Measurements from ENCODE around the gene GYG2. TPM values are rescaled to one million over a fixed set of nuclear protein-coding genes. Genes with fewer than 3 reads are reported as not detected.
"Not testable (repeated sequence)": the region's sequence is repeated elsewhere in the genome, so short reads cannot be mapped to it uniquely, and the experiment has no call there.

GYG2 gene
- total RNA-seq, 1 donor from 2014 or later = not detected

DNA sequence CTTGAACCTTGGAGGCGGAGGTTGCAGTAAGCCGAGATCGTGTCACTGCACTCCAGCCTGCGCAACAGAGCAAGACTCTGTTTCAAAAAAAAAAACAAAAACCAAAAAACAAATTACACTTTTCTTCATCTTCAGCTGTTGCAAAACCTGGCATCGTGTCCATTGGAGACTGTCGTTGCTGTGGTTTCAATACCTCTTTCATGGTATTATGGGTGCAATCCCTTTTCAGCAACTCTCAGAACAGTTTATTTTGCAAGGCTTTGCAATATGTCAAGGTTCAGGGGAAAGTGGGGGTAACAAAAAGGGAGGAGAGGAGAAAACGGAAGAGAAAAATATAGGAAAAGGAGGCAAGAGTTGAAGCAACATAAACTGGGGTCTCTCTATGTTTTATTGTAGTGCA, 59.6 kb downstream of the GYG2 start:
- H3K4me1 Mint-ChIP-seq (ENCODE audit: low read depth) = peaks cover 14% of the 10 kb centered on the region
- H3K27ac Mint-ChIP-seq = no peak overlapping the region
- intact Hi-C loops (cut with micrococcal nuclease) = no loop called here
- H3K4me3 Mint-ChIP-seq = no peak overlapping the region
- H3K9me3 Mint-ChIP-seq = no peaks in the 10 kb centered on the region
- no peaks in the 10 kb centered on the region for H3K36me3 Mint-ChIP-seq (ENCODE audit: low read depth)
- H3K27me3 Mint-ChIP-seq (ENCODE audit: insufficient read depth) = peaks cover 5% of the 10 kb centered on the region
- no peak for DNase-seq (ENCODE audit: low spot score)

DNA sequence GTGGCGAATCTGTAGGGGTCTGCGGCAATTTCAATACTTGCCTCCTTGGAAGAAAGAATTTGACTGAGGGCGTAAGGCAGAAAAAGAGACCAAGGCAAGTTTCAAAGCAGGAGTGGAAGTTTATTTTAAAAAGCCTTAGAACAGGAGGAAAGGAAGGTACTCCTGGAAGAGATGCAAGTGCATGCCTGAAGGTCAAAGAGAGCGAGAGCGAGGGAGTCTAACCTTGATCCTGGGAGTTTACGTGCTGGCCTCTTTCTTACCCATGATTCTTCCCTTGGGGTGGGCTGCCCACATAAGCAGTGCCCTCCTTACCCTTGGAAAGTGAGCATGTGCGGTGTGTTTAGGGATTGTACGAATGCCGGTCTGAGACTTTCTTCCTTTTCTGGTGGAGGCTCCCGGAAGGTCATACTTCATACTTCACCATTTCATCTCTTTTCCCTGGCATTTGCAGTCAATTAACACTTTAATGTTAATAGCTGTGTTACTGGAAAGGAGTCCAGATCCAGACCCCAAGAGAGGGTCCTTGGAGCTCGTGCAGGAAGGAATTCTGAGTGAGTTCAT, 60.4 kb downstream of the GYG2 start:
- Mint-ChIP-seq H3K4me3 (peak overlapping the region; percentile 77), H3K27me3 (ENCODE audit: insufficient read depth) (peaks cover 5% of the 10 kb centered on the region), H3K4me1 (ENCODE audit: low read depth) (peaks cover 14% of the 10 kb centered on the region), H3K36me3 (ENCODE audit: low read depth) (no peaks in the 10 kb centered on the region), H3K9me3 (no peaks in the 10 kb centered on the region), H3K27ac (no peak overlapping the region)
- DNase-seq (ENCODE audit: low spot score) = no peak
- intact Hi-C loops (cut with micrococcal nuclease) = no loop called here

DNA sequence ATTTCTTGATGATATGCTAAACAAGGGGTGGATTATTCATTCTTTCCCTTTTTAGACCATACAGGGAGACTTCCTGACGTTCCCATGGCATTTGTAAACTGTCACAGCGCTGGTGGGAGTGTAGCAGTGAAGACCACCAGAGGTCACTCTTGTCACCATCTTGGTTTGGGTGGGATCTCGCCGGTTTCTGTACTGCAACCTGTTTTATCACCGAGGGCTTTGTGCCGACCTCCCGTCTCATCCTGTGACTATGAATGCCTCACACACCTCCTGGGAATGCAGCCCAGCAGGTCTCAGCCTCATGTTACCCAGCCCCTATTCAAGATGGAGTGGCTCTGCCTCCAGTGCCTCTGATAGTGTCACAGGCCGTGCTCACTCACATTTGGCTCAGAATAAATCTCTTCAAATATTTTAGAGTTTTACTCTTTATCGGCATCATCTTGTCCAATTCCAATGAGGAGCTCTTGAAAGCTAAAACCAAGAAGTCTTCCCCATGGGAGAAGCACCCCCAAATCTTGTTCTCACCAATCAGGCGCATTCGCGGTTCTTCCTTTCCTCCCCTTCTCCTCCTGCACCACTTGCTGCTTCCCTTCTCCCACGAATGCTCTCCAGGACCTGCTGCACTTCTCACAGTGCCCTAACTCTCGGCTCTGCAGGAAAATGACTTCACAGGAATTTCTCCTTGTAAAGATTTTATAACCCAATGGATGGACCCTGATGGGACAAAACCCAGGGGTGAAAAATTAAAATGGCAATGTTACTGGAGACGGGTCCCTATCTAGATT, 61.2 kb downstream of the GYG2 start:
- H3K9me3 Mint-ChIP-seq; DNase-seq (ENCODE audit: low spot score); H3K27ac Mint-ChIP-seq; H3K27me3 Mint-ChIP-seq (ENCODE audit: insufficient read depth); intact Hi-C loops (cut with micrococcal nuclease); H3K36me3 Mint-ChIP-seq (ENCODE audit: low read depth): not testable (repeated sequence)
- peak overlapping the region; percentile 77 for H3K4me3 Mint-ChIP-seq
- H3K4me1 Mint-ChIP-seq (ENCODE audit: low read depth) = peaks cover 14% of the 10 kb centered on the region

DNA sequence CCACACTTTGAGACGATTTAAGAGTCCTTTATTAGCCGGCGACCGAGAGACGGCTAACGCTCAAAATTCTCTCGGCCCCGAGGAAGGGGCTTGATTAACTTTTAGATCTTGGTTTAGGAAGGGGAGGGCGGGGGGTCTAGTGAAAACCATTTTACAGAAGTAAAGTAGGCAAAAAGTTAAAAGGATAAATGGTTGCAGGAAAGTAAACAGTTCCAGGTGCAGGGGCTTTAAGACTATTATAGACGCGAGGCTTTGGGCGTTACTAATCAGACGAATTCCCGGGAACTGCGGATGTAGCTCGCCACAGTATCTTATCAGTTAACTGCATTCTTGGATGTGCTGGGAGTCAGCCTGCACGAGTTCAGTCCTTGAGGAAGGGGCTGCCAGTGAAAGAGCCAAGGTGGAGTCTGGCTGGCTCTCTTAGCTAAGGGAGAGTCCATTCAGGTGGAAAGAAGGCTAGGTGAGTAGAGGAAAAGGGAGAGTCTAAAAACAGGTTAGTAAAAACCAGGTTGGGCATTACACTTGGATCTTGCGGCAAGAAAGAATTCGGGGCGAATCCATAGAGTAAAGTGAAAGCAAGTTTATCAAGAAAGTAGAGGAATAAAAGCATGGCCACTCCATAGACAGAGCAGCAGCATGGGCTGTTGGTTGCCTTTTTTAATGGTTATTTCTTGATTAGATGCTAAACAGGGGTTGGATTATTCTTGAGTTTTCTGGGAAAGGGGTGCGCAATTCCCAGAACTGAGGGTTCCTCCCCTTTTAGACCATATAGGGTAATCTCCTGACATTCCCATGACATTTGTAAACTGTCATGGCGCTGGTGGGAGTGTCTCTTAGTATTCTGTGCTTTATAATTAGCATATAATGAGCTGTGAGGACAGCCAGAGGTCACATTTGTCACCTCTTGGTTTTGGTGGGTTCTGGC, 62.1 kb downstream of the GYG2 start:
- H3K27me3 Mint-ChIP-seq (ENCODE audit: insufficient read depth); intact Hi-C loops (cut with micrococcal nuclease); H3K4me3 Mint-ChIP-seq; H3K9me3 Mint-ChIP-seq; H3K36me3 Mint-ChIP-seq (ENCODE audit: low read depth); DNase-seq (ENCODE audit: low spot score); H3K27ac Mint-ChIP-seq: not testable (repeated sequence)
- peaks cover 14% of the 10 kb centered on the region for H3K4me1 Mint-ChIP-seq (ENCODE audit: low read depth)

DNA sequence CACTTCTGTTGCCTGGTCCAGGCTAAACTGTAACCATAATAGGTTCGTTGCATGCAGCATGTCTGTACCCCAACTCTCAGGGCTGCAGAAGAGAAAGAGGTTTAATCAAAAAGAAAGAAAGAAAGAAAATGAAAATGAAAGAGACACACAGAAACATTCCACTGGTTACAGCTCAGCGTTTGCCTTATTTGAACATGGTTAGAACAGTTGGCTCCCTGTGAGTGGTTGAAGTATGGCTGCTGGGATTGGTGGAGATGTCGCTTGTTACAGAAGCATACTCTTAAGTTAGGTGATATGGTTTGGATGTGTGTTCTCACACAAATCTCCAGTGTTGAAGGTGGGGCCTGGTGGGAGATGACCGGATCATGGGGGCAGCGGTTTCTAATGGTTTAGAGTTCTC, 64.1 kb downstream of the GYG2 start:
- peaks cover 22% of the 10 kb centered on the region for H3K4me1 Mint-ChIP-seq (ENCODE audit: low read depth)
- H3K9me3 Mint-ChIP-seq = no peaks in the 10 kb centered on the region
- H3K27me3 Mint-ChIP-seq (ENCODE audit: insufficient read depth) = peaks cover 3% of the 10 kb centered on the region
- no peak overlapping the region for H3K27ac Mint-ChIP-seq
- H3K36me3 Mint-ChIP-seq (ENCODE audit: low read depth) = no peaks in the 10 kb centered on the region
- intact Hi-C loops (cut with micrococcal nuclease) = no loop called here
- DNase-seq (ENCODE audit: low spot score) = no peak
- H3K4me3 Mint-ChIP-seq = no peak overlapping the region

DNA sequence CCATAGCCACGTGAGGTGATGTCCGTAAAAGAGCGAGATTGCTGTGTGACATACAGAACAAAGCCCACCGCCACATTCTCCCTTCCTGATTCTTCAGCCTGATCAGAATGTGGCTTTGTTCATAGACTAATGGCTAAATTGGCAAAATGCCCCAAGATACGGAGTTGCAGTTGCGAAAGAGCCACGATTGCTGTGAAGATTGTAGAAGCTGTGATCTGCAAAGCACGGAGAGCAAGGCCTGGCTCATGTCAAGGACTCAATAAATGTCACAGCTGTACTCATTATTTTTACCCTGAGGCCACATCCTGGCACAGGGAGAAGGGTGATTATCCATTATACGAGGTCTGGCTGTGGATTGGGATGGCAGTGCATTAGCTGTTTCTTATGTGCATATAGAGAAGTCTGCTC, 66.2 kb downstream of the GYG2 start:
- DNase-seq (ENCODE audit: low spot score) = no peak
- H3K36me3 Mint-ChIP-seq (ENCODE audit: low read depth) = no peaks in the 10 kb centered on the region
- no peaks in the 10 kb centered on the region for H3K27me3 Mint-ChIP-seq (ENCODE audit: insufficient read depth)
- H3K4me3 Mint-ChIP-seq = no peak overlapping the region
- peaks cover 20% of the 10 kb centered on the region for H3K4me1 Mint-ChIP-seq (ENCODE audit: low read depth)
- H3K27ac Mint-ChIP-seq = no peak overlapping the region
- intact Hi-C loops (cut with micrococcal nuclease) = no loop called here
- H3K9me3 Mint-ChIP-seq = no peaks in the 10 kb centered on the region

DNA sequence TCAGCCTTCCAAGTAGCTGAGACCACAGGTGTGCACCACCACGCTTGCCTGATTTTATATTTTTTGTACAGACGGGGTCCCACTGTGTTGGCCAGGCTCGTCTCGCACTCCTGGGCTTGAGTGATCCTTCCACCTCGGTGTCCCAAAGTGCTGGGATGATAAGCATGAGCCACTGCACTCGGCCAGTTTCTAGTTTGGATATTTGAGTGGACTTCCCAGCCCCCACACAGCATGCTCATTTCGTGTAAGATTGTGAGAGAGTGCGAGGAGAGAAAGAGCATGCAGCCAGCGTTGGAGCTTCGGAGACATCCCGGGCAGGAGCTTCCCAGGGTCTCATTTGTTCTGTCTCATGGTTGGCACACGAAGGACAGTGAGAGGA, 68.6 kb downstream of the GYG2 start:
- intact Hi-C loops (cut with micrococcal nuclease) = no loop called here
- peaks cover 15% of the 10 kb centered on the region for H3K4me1 Mint-ChIP-seq (ENCODE audit: low read depth)
- H3K27me3 Mint-ChIP-seq (ENCODE audit: insufficient read depth) = no peaks in the 10 kb centered on the region
- no peak for DNase-seq (ENCODE audit: low spot score)
- no peak overlapping the region for H3K27ac Mint-ChIP-seq
- no peaks in the 10 kb centered on the region for H3K9me3 Mint-ChIP-seq
- H3K36me3 Mint-ChIP-seq (ENCODE audit: low read depth) = no peaks in the 10 kb centered on the region
- H3K4me3 Mint-ChIP-seq = no peak overlapping the region

DNA sequence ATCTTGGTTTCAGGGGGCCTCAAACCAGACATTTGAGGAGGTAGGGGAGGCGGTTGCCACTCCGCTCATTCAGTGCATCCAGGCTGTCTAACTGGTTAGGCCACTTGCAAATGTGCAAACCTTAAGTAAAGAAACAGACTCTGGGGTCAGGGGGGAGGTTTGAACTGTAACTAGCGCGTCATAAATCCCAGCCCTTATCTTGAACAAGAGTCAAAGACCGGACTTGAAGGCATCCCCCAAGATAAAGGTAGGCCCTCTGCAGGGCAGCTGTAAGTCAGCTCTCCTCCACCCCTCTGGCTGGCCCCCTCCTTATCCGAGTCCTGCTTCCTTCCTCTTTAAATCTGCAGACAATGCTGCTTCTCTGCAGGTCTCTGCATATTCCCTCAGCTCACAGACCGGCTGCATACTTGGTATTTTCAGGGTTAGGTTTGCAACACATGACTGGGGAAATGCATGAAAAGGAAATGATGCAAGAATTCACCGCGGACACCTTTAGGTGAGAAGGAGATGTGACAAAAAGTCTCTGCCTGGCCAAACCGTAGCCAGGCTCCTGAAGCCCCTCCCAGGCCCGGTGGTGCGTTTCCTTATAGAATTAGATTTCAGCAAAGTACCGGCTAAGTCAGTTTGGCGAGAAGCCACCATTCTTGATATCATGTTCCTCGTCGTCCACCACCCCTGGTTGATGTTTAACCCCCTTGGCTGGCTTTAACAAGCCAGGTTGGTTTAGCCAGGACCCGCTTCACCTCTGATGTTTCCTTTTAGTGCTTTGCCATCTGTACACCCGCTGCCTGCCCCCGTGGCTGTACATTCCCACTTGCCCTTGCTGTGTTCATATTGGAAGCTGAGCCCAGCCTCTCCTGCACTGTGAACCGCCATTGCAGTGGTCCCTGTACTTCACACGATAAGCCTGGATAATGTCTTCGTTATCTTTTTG, 69.2 kb downstream of the GYG2 start:
- H3K36me3 Mint-ChIP-seq (ENCODE audit: low read depth); H3K4me1 Mint-ChIP-seq (ENCODE audit: low read depth); H3K27me3 Mint-ChIP-seq (ENCODE audit: insufficient read depth); H3K9me3 Mint-ChIP-seq; H3K4me3 Mint-ChIP-seq; H3K27ac Mint-ChIP-seq; intact Hi-C loops (cut with micrococcal nuclease): not testable (repeated sequence)
- peak; percentile 1 for DNase-seq (ENCODE audit: low spot score)

DNA sequence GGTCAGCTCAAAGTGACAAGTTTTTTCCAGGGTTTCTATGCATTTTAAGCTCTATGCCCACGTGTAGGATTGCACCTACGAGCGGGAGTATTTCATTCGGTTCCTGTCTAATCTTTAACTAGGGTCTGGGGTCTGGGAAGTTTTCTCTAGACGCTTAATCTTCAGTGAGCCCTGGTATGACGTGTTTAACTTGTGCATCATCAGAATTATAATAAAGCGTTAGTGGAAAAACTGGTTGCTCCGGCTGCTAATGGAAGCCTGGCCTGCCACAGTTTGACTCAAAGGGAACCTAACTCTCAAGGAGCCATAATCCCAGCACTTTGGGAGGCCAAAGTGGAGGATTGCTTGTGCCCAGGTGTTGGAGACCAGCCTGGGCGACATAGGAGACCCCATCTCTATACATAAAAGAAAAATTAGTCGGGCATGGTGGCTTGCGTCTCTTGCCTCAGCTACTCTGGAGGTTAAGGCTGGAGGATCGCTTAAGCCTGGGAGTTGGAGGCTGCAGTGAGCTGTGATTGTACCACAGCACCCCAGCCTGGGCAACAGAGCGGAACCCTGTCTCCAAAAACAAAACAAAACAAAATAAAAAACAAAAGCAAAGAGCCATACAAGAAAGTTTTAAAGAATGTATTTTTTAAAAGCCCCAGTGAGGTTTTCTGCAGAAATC, 70.2 kb downstream of the GYG2 start:
- Mint-ChIP-seq H3K4me3 (no peak overlapping the region), H3K9me3 (peaks cover 4% of the 10 kb centered on the region), H3K27ac (no peak overlapping the region), H3K4me1 (ENCODE audit: low read depth) (peaks cover 8% of the 10 kb centered on the region), H3K36me3 (ENCODE audit: low read depth) (no peaks in the 10 kb centered on the region), H3K27me3 (ENCODE audit: insufficient read depth) (no peaks in the 10 kb centered on the region)
- DNase-seq (ENCODE audit: low spot score) = no peak
- intact Hi-C loops (cut with micrococcal nuclease) = no loop called here

DNA sequence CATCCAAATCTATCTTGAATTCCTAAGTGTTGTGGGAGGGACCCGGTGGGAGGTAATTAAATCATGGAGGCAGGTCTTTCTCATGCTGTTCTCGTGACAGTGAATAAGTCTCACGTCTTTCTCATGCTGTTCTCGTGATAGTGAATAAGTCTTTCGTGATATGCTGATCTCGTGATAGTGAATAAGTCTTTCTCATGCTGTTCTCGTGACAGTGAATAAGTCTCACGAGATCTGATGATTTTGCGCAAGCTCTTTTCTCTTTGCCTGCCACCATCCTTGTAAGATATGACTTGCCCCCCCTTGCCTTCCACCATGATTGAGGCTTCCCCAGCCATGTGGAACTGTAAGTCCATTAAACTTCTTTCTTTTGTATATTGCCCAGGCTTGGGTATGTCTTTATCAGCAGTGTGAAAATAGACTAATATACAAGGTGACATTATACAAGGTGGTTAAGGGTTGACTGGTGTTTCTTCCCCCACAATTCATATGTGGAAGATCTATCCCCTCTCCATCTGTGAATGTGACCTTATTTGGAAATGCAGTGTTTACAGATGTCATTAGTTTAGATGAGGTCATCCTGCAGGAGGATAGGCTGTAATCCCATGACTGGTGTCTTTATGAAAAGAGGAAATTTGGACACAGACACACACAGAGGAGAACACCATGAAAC, 72.8 kb downstream of the GYG2 start:
- Mint-ChIP-seq H3K4me1 (ENCODE audit: low read depth) (peaks cover 8% of the 10 kb centered on the region), H3K36me3 (ENCODE audit: low read depth) (no peaks in the 10 kb centered on the region), H3K27ac (no peak overlapping the region), H3K4me3 (no peak overlapping the region), H3K27me3 (ENCODE audit: insufficient read depth) (no peaks in the 10 kb centered on the region), H3K9me3 (peaks cover 6% of the 10 kb centered on the region)
- intact Hi-C loops (cut with micrococcal nuclease) = no loop called here
- no peak for DNase-seq (ENCODE audit: low spot score)

DNA sequence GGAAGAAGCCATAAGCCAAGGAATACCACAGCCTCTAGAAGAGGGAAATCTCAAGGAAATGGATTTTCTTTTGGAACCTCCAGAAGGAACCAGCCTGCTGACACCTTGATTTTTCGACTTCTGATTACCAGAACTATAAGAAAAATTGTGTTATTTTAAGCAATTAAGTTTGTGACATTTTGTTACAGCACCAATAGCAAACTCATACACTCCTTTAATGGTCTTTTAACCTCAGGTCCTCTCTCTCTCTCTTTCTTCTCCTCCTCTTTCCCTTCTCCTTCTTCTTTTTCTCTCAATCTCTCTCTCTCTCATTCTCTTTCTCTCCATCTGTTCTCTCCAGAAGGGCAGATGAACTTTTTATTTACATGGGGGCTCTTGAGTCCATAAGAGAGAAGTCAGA, 74.1 kb downstream of the GYG2 start:
- Mint-ChIP-seq H3K27me3 (ENCODE audit: insufficient read depth) (no peaks in the 10 kb centered on the region), H3K4me1 (ENCODE audit: low read depth) (no peaks in the 10 kb centered on the region), H3K27ac (no peak overlapping the region), H3K9me3 (peaks cover 6% of the 10 kb centered on the region), H3K4me3 (no peak overlapping the region), H3K36me3 (ENCODE audit: low read depth) (no peaks in the 10 kb centered on the region)
- no peak for DNase-seq (ENCODE audit: low spot score)
- intact Hi-C loops (cut with micrococcal nuclease) = no loop called here

DNA sequence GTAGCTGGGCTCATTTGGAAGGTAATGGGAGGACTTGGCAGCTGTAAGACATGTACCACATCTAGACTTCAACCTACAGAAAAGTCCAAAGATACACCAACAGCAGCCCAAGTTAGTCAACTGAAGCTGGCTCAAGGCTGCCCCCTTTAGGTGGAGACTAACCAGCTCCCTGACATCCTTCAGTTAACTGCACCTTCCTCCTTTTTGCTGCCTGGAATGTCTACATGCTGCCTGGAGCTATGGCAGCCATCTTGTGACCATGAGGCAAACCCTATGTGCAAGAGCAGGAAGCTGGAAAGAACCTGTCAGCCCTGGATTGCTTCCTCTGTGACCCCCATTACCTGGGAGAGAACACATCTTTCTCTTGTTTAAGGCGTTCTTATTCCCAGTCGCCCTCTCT, 74.6 kb downstream of the GYG2 start:
- no peaks in the 10 kb centered on the region for H3K27me3 Mint-ChIP-seq (ENCODE audit: insufficient read depth)
- intact Hi-C loops (cut with micrococcal nuclease) = no loop called here
- no peak for DNase-seq (ENCODE audit: low spot score)
- H3K4me3 Mint-ChIP-seq = no peak overlapping the region
- peaks cover 6% of the 10 kb centered on the region for H3K9me3 Mint-ChIP-seq
- H3K36me3 Mint-ChIP-seq (ENCODE audit: low read depth) = no peaks in the 10 kb centered on the region
- H3K27ac Mint-ChIP-seq = no peak overlapping the region
- H3K4me1 Mint-ChIP-seq (ENCODE audit: low read depth) = no peaks in the 10 kb centered on the region
